ENCODE data around the gene MAP3K20. TPM values are rescaled to one million over a fixed set of nuclear protein-coding genes. Genes with fewer than 3 reads are reported as not detected.

Gene MAP3K20
- total RNA-seq (25.6 TPM), polyA plus RNA-seq (ENCODE audit: insufficient read depth, low read depth, low replicate concordance) (3.9 TPM)
- long read RNA-seq, donor 1, full-length matches to known transcripts, result 4 of 4 reads
- long read RNA-seq, donor 1, partial matches to known transcripts, result 0 of 4 reads
- long read RNA-seq, donor 1, other reads (novel, unspliced or antisense), result 0 of 4 reads
- long read RNA-seq, donor 2, full-length matches to known transcripts, result 1 of 6 reads
- long read RNA-seq, donor 2, partial matches to known transcripts, result 5 of 6 reads
- long read RNA-seq, donor 2, other reads (novel, unspliced or antisense), result 0 of 6 reads
- long read RNA-seq, donor 3, full-length matches to known transcripts, result 2 of 7 reads
- long read RNA-seq, donor 3, partial matches to known transcripts, result 5 of 7 reads
- long read RNA-seq, donor 3, other reads (novel, unspliced or antisense), result 0 of 7 reads
- long read RNA-seq, donor 4, full-length matches to known transcripts, result 4 of 4 reads
- long read RNA-seq, donor 4, partial matches to known transcripts, result 0 of 4 reads
- long read RNA-seq, donor 4, other reads (novel, unspliced or antisense), result 0 of 4 reads
- long read RNA-seq, donor 5, result 0 reads
- long read RNA-seq, donor 6, result 0 reads
- long read RNA-seq, donor 7, full-length matches to known transcripts, result 22 of 24 reads
- long read RNA-seq, donor 7, partial matches to known transcripts, result 1 of 24 reads
- long read RNA-seq, donor 7, other reads (novel, unspliced or antisense), result 1 of 24 reads
- long read RNA-seq, donor 8, full-length matches to known transcripts, result 2 of 2 reads
- long read RNA-seq, donor 8, partial matches to known transcripts, result 0 of 2 reads
- long read RNA-seq, donor 8, other reads (novel, unspliced or antisense), result 0 of 2 reads
- long read RNA-seq, donor 9, partial matches to known transcripts, result 0 of 1 reads
- long read RNA-seq, donor 9, other reads (novel, unspliced or antisense), result 0 of 1 reads
- long read RNA-seq, donor 10, full-length matches to known transcripts, result 2 of 14 reads
- long read RNA-seq, donor 10, partial matches to known transcripts, result 12 of 14 reads
- long read RNA-seq, donor 10, other reads (novel, unspliced or antisense), result 0 of 14 reads

GRCh38 chr2:173075781-173076580 lies at the start of gene MAP3K20:
TSS of gene MAP3K20 (plus strand) at chr2:173075846. CDS start at chr2:173091032, 15,186 bp downstream.
- Histone ChIP-seq H3K4me3 (ENCODE audit: low read length in 3 of 3) (peak within 1 kb of the TSS; percentile 76 to 89 (median 81)), H3K9me3 (ENCODE audit: control insufficient read depth in 2 of 3, insufficient read depth in 1 of 3, low read length in 3 of 3) (no peaks in the 10 kb centered on the region), H3K27me3 (ENCODE audit: control insufficient read depth, insufficient read depth, low read length) (no peaks in the 10 kb centered on the region), H3K9ac (ENCODE audit: low read length in 3 of 3) (peak within 1 kb of the TSS; percentile 43 to 74 (median 69)), H3K36me3 (ENCODE audit: control insufficient read depth in 2 of 3, insufficient read depth in 3 of 3, low read length in 3 of 3) (no peaks in the 10 kb centered on the region), H3K27ac (ENCODE audit: low read depth in 2 of 2, low read length in 2 of 2) (peak within 1 kb of the TSS; percentile 67 to 80), H3K4me1 (ENCODE audit: control insufficient read depth in 2 of 3, insufficient read depth in 2 of 3, low read depth in 1 of 3, low read length in 3 of 3) (no peaks in the 10 kb centered on the region)
- intact Hi-C loops (cut with DNase I), result no loop called here
- peak; percentile 33 for TF ChIP-seq CTCF (IDR thresholded peaks at IDR 0.05; ENCODE audit: borderline replicate concordance, extremely low read depth, insufficient read depth)
- no peak for FAIRE-seq
- peak; percentile 71 to 88 (median 78) for DNase-seq

GRCh38 chr2:173026479-173026878 lies 49.2 kb upstream of the MAP3K20 start:
- TF ChIP-seq CTCF (IDR thresholded peaks at IDR 0.05; ENCODE audit: borderline replicate concordance, extremely low read depth, insufficient read depth), result no peak
- Histone ChIP-seq H3K9me3 (ENCODE audit: control insufficient read depth in 2 of 3, insufficient read depth in 1 of 3, low read length in 3 of 3) (no peaks in the 10 kb centered on the region), H3K9ac (ENCODE audit: low read length in 3 of 3) (no peak overlapping the region), H3K27ac (ENCODE audit: low read depth in 2 of 2, low read length in 2 of 2) (no peak overlapping the region), H3K4me1 (ENCODE audit: control insufficient read depth in 2 of 3, insufficient read depth in 2 of 3, low read depth in 1 of 3, low read length in 3 of 3) (no peaks in the 10 kb centered on the region), H3K36me3 (ENCODE audit: control insufficient read depth in 2 of 3, insufficient read depth in 3 of 3, low read length in 3 of 3) (no peaks in the 10 kb centered on the region), H3K4me3 (ENCODE audit: low read length in 3 of 3) (no peak overlapping the region), H3K27me3 (ENCODE audit: control insufficient read depth, insufficient read depth, low read length) (no peaks in the 10 kb centered on the region)
- DNase-seq (no peak), FAIRE-seq (no peak)
- intact Hi-C loops (cut with DNase I), result loop anchor here (5.0 kb wide), 1 partner anchor 186 kb away; no protein-coding TSS in a partner anchor

Data from kidney (tissue), 22 donors.